Mucosa of stomach (tissue), 1 donor: ENCODE data around the gene GEMIN4.
A peak's percentile ranks its signal among the peaks of the same experiment; 100 is the strongest.

Experiments
- H3K27me3 ChIP-seq: one replicate; pipeline ENCODE4 v1.7.0; 2013; ENCODE audit warnings: mild to moderate bottlenecking, low read length; ENCODE audit not compliant: control insufficient read depth, insufficient read depth
- H3K36me3 ChIP-seq: one replicate; pipeline ENCODE4 v1.7.0; 2013; ENCODE audit warnings: low read length; ENCODE audit not compliant: control insufficient read depth, insufficient read depth
- H3K4me1 ChIP-seq: one replicate; pipeline ENCODE4 v1.7.0; 2013; ENCODE audit warnings: mild to moderate bottlenecking, low read length; ENCODE audit not compliant: control insufficient read depth, insufficient read depth
- H3K4me3 ChIP-seq: one replicate; pipeline ENCODE4 v1.7.0; 2013; ENCODE audit warnings: low read length
- H3K9ac ChIP-seq: one replicate; pipeline ENCODE4 v1.7.0; 2013; ENCODE audit warnings: mild to moderate bottlenecking, low read length, moderate library complexity
- H3K9me3 ChIP-seq: one replicate; pipeline ENCODE4 v1.7.0; 2013; ENCODE audit warnings: mild to moderate bottlenecking, low read length, moderate library complexity; ENCODE audit not compliant: control insufficient read depth
- donor health status: Pancreatic carcinoma.

The GEMIN4 gene

GRCh38 chr17:731644-732066 lies 20.4 kb downstream of the GEMIN4 start:
- no peaks in the 10 kb centered on the region for H3K36me3 ChIP-seq
- H3K4me1 ChIP-seq = peaks cover 27% of the 10 kb centered on the region
- H3K4me3 ChIP-seq = peak overlapping the region; percentile 1
- no peaks in the 10 kb centered on the region for H3K9me3 ChIP-seq
- H3K9ac ChIP-seq = peak overlapping the region; percentile 82
- no peaks in the 10 kb centered on the region for H3K27me3 ChIP-seq

GRCh38 chr17:728911-729310 lies 23.2 kb downstream of the GEMIN4 start:
- Histone ChIP-seq H3K36me3 (no peaks in the 10 kb centered on the region), H3K9ac (no peak overlapping the region), H3K4me1 (peaks cover 35% of the 10 kb centered on the region), H3K9me3 (no peaks in the 10 kb centered on the region), H3K27me3 (no peaks in the 10 kb centered on the region), H3K4me3 (no peak overlapping the region)

- no peaks in the 10 kb centered on the region for H3K27me3 ChIP-seq
- H3K9ac ChIP-seq = peak overlapping the region; percentile 68
- H3K36me3 ChIP-seq = no peaks in the 10 kb centered on the region
- H3K4me3 ChIP-seq = peak overlapping the region; percentile 36
- peaks cover 34% of the 10 kb centered on the region for H3K4me1 ChIP-seq
- no peaks in the 10 kb centered on the region for H3K9me3 ChIP-seq
These were observed 25.7 kb downstream of the GEMIN4 start for GRCh38 chr17:726271-726919.

GRCh38 chr17:725746-726145 lies 26.3 kb downstream of the GEMIN4 start:
- Histone ChIP-seq H3K9me3 (no peaks in the 10 kb centered on the region), H3K4me3 (no peak overlapping the region), H3K36me3 (no peaks in the 10 kb centered on the region), H3K27me3 (no peaks in the 10 kb centered on the region), H3K4me1 (peaks cover 30% of the 10 kb centered on the region), H3K9ac (peak overlapping the region; percentile 68)

GRCh38 chr17:725084-725483 lies 27.0 kb downstream of the GEMIN4 start:
- Histone ChIP-seq H3K36me3 (no peaks in the 10 kb centered on the region), H3K9me3 (no peaks in the 10 kb centered on the region), H3K4me3 (no peak overlapping the region), H3K9ac (no peak overlapping the region), H3K27me3 (no peaks in the 10 kb centered on the region), H3K4me1 (peaks cover 30% of the 10 kb centered on the region)

- H3K4me3 ChIP-seq = no peak overlapping the region
- H3K4me1 ChIP-seq = peaks cover 20% of the 10 kb centered on the region
- no peaks in the 10 kb centered on the region for H3K36me3 ChIP-seq
- H3K27me3 ChIP-seq = no peaks in the 10 kb centered on the region
- no peak overlapping the region for H3K9ac ChIP-seq
- no peaks in the 10 kb centered on the region for H3K9me3 ChIP-seq
These were observed 30.5 kb downstream of the GEMIN4 start for GRCh38 chr17:721540-721937.

GRCh38 chr17:720706-721539 lies 31.1 kb downstream of the GEMIN4 start:
- Histone ChIP-seq H3K27me3 (no peaks in the 10 kb centered on the region), H3K4me3 (no peak overlapping the region), H3K9me3 (no peaks in the 10 kb centered on the region), H3K4me1 (peaks cover 18% of the 10 kb centered on the region), H3K36me3 (no peaks in the 10 kb centered on the region), H3K9ac (no peak overlapping the region)

GRCh38 chr17:718075-718474 lies 34.0 kb downstream of the GEMIN4 start:
- H3K9ac ChIP-seq = no peak overlapping the region
- peaks cover 21% of the 10 kb centered on the region for H3K4me1 ChIP-seq
- no peak overlapping the region for H3K4me3 ChIP-seq
- H3K9me3 ChIP-seq = no peaks in the 10 kb centered on the region
- H3K27me3 ChIP-seq = no peaks in the 10 kb centered on the region
- no peaks in the 10 kb centered on the region for H3K36me3 ChIP-seq

- Histone ChIP-seq H3K9ac (no peak overlapping the region), H3K4me1 (peaks cover 8% of the 10 kb centered on the region), H3K4me3 (no peak overlapping the region), H3K27me3 (no peaks in the 10 kb centered on the region), H3K36me3 (peaks cover 6% of the 10 kb centered on the region), H3K9me3 (no peaks in the 10 kb centered on the region)
These were observed 43.9 kb downstream of the GEMIN4 start for GRCh38 chr17:708132-708531.

GRCh38 chr17:705863-706262 lies 46.2 kb downstream of the GEMIN4 start:
- Histone ChIP-seq H3K9me3 (no peaks in the 10 kb centered on the region), H3K4me3 (no peak overlapping the region), H3K4me1 (peaks cover 8% of the 10 kb centered on the region), H3K36me3 (peaks cover 6% of the 10 kb centered on the region), H3K27me3 (no peaks in the 10 kb centered on the region), H3K9ac (no peak overlapping the region)

GRCh38 chr17:705011-705410 lies 47.1 kb downstream of the GEMIN4 start:
- H3K36me3 ChIP-seq = peaks cover 6% of the 10 kb centered on the region
- H3K27me3 ChIP-seq = no peaks in the 10 kb centered on the region
- no peaks in the 10 kb centered on the region for H3K9me3 ChIP-seq

GRCh38 chr17:704111-704864 lies 47.8 kb downstream of the GEMIN4 start:
- H3K36me3 ChIP-seq = peaks cover 4% of the 10 kb centered on the region
- no peak overlapping the region for H3K4me3 ChIP-seq
- no peaks in the 10 kb centered on the region for H3K27me3 ChIP-seq
- H3K4me1 ChIP-seq = peaks cover 12% of the 10 kb centered on the region
- no peak overlapping the region for H3K9ac ChIP-seq
- H3K9me3 ChIP-seq = no peaks in the 10 kb centered on the region

More at GRCh38 chr17:705011-705410, 47.1 kb downstream of the GEMIN4 start:
- Histone ChIP-seq H3K9ac (no peak overlapping the region), H3K4me1 (peaks cover 8% of the 10 kb centered on the region), H3K4me3 (no peak overlapping the region)
